Measurements from ENCODE around the gene PCMT1. TPM values are rescaled to one million over a fixed set of nuclear protein-coding genes. Genes with fewer than 3 reads are reported as not detected.

PCMT1 gene
- total RNA-seq, 2 experiments from 2014 or later, result 117 to 125 TPM

GRCh38 chr6:149815788-149816187 lies 66.2 kb downstream of the PCMT1 start:
- peaks cover 36% of the 10 kb centered on the region for H3K36me3 ChIP-seq (ENCODE audit: insufficient read depth, low read length)
- no peak overlapping the region for H2AFZ ChIP-seq (ENCODE audit: low read length)
- intact Hi-C loops (cut with micrococcal nuclease; ENCODE audit: unreplicated experiment), result no loop called here
- H4K20me1 ChIP-seq (ENCODE audit: insufficient read depth, low read length), result no peaks in the 10 kb centered on the region
- BruUV-seq (replicated peaks), result no TSS peak
- H3K9me2 ChIP-seq (ENCODE audit: insufficient read depth, low read length), result no peaks in the 10 kb centered on the region
- H3K4me3 ChIP-seq (ENCODE audit: low read depth, low read length, poor library complexity, severe bottlenecking), result no peak overlapping the region
- no peak overlapping the region for H3K27ac ChIP-seq (ENCODE audit: low read depth, low read length, poor library complexity, severe bottlenecking)
- ChIA-PET CTCF (ENCODE audit: unreplicated experiment) (interaction anchor here (0.8 kb wide), 1 partner anchor 11 kb away, joined by 3 read pairs; no protein-coding TSS in a partner anchor), POLR2A (interaction anchor here (0.6 to 0.9 kb wide), 5 partner anchors 12 to 1111 kb away, joined by 3 to 5 read pairs (median 3); no protein-coding TSS in a partner anchor)
- no peaks in the 10 kb centered on the region for H3K4me1 ChIP-seq (ENCODE audit: insufficient read depth, low read length, poor library complexity, severe bottlenecking)
- H3K4me2 ChIP-seq (ENCODE audit: low read length), result no peak overlapping the region
- H3K9me3 ChIP-seq (ENCODE audit: low read length), result no peaks in the 10 kb centered on the region
- H3K79me2 ChIP-seq (ENCODE audit: insufficient read depth, low read depth, low read length), result no peaks in the 10 kb centered on the region
- TF ChIP-seq CTCF (conservative IDR thresholded peaks at IDR 0.05; ENCODE audit: low read length) (no peak), EZH2phosphoT487 (IDR thresholded peaks at IDR 0.05; ENCODE audit: borderline replicate concordance, low read depth, low read length) (no peak)
- no peak for DNase-seq (ENCODE audit: low spot score)

- TF ChIP-seq EZH2phosphoT487 (IDR thresholded peaks at IDR 0.05; ENCODE audit: borderline replicate concordance, low read depth, low read length) (no peak), CTCF (conservative IDR thresholded peaks at IDR 0.05; ENCODE audit: low read length) (peak; percentile 55)
- H3K79me2 ChIP-seq (ENCODE audit: insufficient read depth, low read depth, low read length), result no peaks in the 10 kb centered on the region
- H3K9me2 ChIP-seq (ENCODE audit: insufficient read depth, low read length), result no peaks in the 10 kb centered on the region
- H3K4me1 ChIP-seq (ENCODE audit: insufficient read depth, low read length, poor library complexity, severe bottlenecking), result no peaks in the 10 kb centered on the region
- peak overlapping the region; percentile 26; the same call in 1 of the 2 replicates for H3K4me2 ChIP-seq (ENCODE audit: low read length)
- H3K9me3 ChIP-seq (ENCODE audit: low read length), result no peaks in the 10 kb centered on the region
- H2AFZ ChIP-seq (ENCODE audit: low read length), result no peak overlapping the region
- BruUV-seq (replicated peaks), result no TSS peak
- no peak overlapping the region for H3K27ac ChIP-seq (ENCODE audit: low read depth, low read length, poor library complexity, severe bottlenecking)
- no peaks in the 10 kb centered on the region for H3K36me3 ChIP-seq (ENCODE audit: insufficient read depth, low read length)
- intact Hi-C loops (cut with micrococcal nuclease; ENCODE audit: unreplicated experiment), result no loop called here
- ChIA-PET POLR2A (interaction anchor here (0.7 to 1.5 kb wide), 7 partner anchors 10 to 257 kb away, joined by 3 to 5 read pairs (median 4); no protein-coding TSS in a partner anchor), CTCF (ENCODE audit: unreplicated experiment) (no interaction called here)
- no peak overlapping the region for H3K4me3 ChIP-seq (ENCODE audit: low read depth, low read length, poor library complexity, severe bottlenecking)
- peak; percentile 45 for DNase-seq (ENCODE audit: low spot score)
- no peaks in the 10 kb centered on the region for H4K20me1 ChIP-seq (ENCODE audit: insufficient read depth, low read length)
These were observed 71.0 kb downstream of the PCMT1 start for GRCh38 chr6:149820506-149820905.

GRCh38 chr6:149821492-149821891 lies 72.0 kb downstream of the PCMT1 start:
- ChIA-PET CTCF (ENCODE audit: unreplicated experiment) (interaction anchor here (0.8 to 1.2 kb wide), 2 partner anchors 11 to 76 kb away, joined by 3 to 4 read pairs; partner anchors contain the start of gene NUP43), POLR2A (interaction anchor here (1.3 kb wide), 2 partner anchors 9 to 19 kb away, joined by 3 to 4 read pairs; no protein-coding TSS in a partner anchor)
- intact Hi-C loops (cut with micrococcal nuclease; ENCODE audit: unreplicated experiment), result no loop called here
- Histone ChIP-seq H2AFZ (ENCODE audit: low read length) (no peak overlapping the region), H3K36me3 (ENCODE audit: insufficient read depth, low read length) (no peaks in the 10 kb centered on the region), H3K9me2 (ENCODE audit: insufficient read depth, low read length) (no peaks in the 10 kb centered on the region), H3K4me2 (ENCODE audit: low read length) (no peak overlapping the region), H3K4me3 (ENCODE audit: low read depth, low read length, poor library complexity, severe bottlenecking) (no peak overlapping the region), H3K9me3 (ENCODE audit: low read length) (no peaks in the 10 kb centered on the region), H3K4me1 (ENCODE audit: insufficient read depth, low read length, poor library complexity, severe bottlenecking) (no peaks in the 10 kb centered on the region), H3K27ac (ENCODE audit: low read depth, low read length, poor library complexity, severe bottlenecking) (no peak overlapping the region), H3K79me2 (ENCODE audit: insufficient read depth, low read depth, low read length) (no peaks in the 10 kb centered on the region), H4K20me1 (ENCODE audit: insufficient read depth, low read length) (no peaks in the 10 kb centered on the region)
- no peak for TF ChIP-seq CTCF (conservative IDR thresholded peaks at IDR 0.05; ENCODE audit: low read length)
- TF ChIP-seq EZH2phosphoT487 (IDR thresholded peaks at IDR 0.05; ENCODE audit: borderline replicate concordance, low read depth, low read length), result no peak
- no peak for DNase-seq (ENCODE audit: low spot score)
- no TSS peak for BruUV-seq (replicated peaks)

All from OCI-LY7 (cell line).